Ammon's horn (tissue), 1 donor: ENCODE results near the gene CFAP47.
"Not testable (repeated sequence)": the region's sequence is repeated elsewhere in the genome, so short reads cannot be mapped to it uniquely, and the experiment has no call there.

ENCODE experiments used
- DNase-seq: peaks from one replicate; pipeline ENCODE4 v3.0.0-alpha.2; 2016; ENCODE audit warnings: low spot score

Gene CFAP47

DNA sequence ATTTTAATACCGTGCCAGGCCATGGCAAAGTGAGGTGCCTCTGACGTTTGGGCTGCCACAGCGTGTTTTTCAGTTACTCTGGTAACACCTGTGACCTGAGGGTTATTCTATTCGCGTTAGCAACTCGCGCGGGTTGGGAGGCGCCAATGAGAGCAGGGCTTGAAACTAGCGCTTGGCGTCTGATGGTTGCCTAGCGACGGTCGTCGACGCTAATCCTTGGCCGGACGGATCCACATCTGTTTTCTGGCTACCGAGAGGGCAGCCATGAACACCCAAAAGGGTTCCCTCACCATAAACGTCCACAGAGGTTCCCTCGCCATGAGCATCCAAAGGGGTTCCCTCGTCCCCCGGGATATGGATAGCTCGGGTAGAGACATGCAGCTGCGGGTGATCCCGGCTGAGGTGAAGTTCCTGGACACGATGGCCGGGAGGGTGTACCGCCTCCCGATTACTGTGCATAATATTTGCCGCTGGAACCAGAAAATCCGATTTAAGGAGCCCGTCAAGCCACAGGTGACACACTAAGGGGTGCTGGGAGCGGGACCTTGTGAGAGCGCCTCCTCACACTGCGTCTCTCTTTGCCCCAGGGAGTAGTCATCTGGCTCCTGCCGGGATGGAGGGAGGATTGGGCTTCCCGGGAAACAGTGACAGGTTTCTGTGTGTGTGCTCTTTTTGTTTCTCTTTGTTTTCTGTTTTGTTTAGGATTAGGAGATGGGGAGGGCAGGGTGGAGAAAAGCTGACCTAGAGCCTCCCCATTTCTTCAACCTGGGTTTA lies at the start of gene CFAP47:
TSS of gene CFAP47 (plus strand) at position 199 of the 774 bp plus-strand sequence. CDS start at position 265, 66 bp downstream.
- DNase-seq, result peak; percentile 59

GRCh38 chrX:35880601-35881000 lies 38.9 kb upstream of the CFAP47 start:
- no peak for DNase-seq

DNA sequence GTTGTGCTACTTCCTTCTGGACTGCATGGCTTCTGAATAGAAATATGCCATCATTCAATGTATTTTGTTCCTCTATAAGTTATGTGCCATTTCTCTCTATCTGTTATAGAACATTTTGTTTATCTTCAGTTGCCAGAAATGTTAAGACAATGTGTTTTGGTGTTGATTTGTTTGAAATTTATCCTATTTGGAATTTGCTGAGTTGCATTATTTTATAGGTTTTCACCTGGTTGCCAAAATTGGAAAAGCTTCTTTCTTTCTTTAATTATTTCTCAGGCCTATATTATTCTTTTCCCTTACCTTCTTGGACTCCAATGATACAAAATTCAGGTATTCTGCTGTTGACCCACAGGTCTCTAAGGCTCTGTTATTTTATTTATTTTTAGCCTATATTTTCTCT lies 33.4 kb upstream of the CFAP47 start:
- no peak for DNase-seq

DNA sequence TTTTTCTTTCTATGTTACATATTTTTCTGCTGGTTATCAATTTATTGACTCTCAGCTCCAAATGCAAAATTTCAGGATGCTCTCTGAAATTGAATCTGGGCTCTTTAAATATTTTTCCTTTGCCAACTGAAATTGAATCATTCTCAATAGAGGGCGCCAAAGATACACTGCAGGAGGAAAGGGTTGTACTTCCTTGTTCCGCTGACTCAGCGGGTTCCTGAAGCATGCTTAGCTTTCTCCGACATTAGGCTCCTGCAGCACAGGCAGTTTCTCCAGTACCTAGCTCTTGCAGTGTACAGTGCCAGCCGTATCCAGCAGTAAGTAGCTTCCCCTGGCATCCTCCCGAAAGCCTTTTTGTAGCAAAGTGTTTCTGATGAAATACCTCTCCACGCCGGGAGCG lies 28.8 kb upstream of the CFAP47 start:
- DNase-seq, result peak; percentile 34

DNA sequence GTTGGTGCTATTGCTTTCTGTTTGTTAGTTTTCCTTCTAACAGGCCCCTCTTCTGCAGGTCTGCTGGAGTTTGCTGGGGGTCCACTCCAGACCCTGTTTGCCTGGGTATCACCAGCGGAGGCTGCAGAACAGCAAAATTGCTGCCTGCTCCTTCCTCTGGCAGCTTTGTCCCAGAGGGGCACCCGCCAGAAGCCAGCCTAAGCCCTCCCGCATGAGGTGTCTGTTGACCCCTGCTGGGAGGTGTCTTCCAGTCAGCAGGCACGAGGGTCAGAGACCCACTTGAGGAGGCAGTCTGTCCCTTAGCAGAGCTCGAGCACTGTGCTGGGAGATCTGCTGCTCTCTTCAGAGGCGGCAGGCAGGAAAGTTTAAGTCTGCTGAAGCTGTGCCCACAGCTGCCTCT lies 67.3 kb downstream of the CFAP47 start:
- not testable (repeated sequence) for DNase-seq

DNA sequence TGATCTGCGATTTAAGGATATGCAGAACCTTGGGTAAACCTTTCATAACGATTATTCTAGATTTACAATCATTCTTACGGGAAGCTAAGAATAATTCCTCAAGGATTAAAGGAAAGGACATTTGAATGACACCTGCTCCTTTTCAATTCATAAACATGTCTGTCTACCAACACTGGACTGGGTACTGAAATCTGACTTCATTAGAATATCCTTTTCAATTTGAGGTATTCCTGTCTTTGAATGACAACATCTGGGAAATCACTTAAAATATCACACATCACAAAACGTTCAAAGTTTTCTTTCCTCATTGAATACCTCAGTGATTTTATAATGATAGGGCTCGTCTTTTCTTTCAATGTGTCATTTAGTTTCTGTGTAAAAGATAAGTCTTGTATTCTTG lies 87.7 kb downstream of the CFAP47 start:
- no peak for DNase-seq

DNA sequence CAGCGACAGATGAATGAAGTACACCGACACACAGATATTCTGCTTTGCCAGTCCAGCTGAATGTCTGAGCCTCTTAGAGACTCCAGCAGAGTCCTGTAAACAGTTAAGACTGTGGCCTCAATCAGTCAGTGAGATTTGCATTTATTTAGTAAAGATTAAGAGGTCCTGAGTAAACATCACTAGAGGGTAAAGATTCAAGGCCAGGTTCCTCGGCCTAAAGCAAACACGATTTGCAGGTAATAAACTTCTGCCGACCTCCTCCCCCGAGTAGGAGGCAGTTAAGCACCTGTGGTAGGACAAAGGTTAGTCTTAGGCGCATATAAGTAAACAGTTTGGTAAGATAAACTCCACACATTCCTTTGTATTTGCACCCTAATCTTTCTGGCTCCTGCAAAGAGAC lies 99.6 kb downstream of the CFAP47 start:
- no peak for DNase-seq

DNA sequence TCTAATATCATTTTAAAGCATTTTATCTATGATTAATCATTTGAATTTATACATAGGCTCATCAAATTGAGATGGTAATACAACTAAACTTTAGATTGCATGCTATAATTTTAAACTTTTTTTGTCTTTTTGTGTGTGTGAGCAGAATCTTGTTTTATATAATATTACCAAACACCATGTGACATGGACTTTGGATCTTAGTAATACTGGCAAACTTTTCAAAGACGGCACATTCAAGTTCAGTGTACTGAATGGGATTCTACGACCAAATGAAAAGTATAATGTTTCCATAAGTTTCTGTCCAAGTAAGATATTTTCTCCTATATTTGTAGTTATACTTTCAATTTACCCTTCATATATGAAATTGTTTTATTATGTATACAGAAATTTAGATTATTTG lies 116.0 kb downstream of the CFAP47 start:
- no peak for DNase-seq

- DNase-seq, result no peak
Measured at GRCh38 chrX:36062778-36063177, 143.2 kb downstream of the CFAP47 start.

DNA sequence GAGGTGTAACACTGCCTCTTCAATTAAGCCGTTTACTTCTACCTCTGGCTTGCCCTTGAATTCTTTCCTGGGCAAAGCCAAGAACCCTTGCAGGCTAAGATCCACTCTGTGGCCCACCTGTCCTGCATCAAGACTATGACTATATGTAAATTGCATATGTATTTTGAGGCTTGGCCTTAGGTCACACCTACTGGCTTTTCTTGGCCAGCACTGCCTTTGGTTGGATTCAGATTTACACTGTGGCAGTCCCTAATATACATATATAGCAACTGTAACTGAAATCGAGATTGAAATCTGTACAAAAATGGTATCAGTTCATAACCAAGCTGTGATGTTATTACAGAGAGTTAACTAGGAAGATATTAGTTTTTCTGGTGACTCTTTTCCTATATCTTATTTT lies 151.5 kb downstream of the CFAP47 start:
- DNase-seq, result no peak

DNA sequence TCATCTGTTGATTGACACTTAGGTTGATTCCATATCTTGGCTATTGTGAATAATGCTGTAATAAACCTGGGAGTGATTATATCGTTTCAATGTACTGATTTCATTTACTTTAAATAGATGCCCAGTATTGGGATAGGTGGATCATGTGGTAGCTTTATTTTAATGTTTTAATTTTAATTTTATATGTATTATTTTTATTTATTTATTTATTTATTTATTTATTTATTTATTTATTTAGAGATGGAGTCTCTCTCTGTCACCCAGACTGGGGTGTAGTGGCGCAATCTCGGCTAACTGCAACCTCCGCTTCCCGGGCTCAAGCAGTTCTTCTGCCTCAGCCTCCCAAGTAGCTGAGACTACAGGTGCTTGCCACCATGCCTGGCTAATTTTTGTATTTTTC lies 155.5 kb downstream of the CFAP47 start:
- DNase-seq, result not testable (repeated sequence)

GRCh38 chrX:36083256-36083655 lies 163.7 kb downstream of the CFAP47 start:
- DNase-seq, result no peak

GRCh38 chrX:36087366-36087765 lies 167.8 kb downstream of the CFAP47 start:
- DNase-seq, result no peak

GRCh38 chrX:36088939-36089338 lies 169.4 kb downstream of the CFAP47 start:
- DNase-seq, result not testable (repeated sequence)

- DNase-seq, result no peak
Measured at GRCh38 chrX:36102425-36102824, 182.9 kb downstream of the CFAP47 start.

- DNase-seq, result no peak
Measured at GRCh38 chrX:36116222-36116621, 196.7 kb downstream of the CFAP47 start.

DNA sequence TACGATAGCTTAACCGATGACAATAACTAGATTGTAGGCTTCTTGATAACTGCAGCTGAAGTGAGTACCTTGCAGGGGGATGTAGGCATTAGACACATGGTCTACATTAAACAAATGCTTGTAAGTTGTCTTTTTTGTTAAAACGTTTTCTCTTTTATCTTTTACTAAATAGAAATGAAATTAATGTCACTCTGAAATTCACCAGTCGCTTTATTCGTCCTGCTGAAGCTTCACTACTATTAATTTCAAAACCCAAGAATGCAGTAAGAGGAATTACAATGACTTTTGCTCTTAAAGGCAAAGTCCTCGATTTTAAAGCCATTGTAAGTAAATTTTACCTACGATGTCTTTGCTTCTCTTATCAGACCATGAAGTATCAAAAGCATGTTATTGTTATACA lies 239.7 kb downstream of the CFAP47 start:
- no peak for DNase-seq

DNA sequence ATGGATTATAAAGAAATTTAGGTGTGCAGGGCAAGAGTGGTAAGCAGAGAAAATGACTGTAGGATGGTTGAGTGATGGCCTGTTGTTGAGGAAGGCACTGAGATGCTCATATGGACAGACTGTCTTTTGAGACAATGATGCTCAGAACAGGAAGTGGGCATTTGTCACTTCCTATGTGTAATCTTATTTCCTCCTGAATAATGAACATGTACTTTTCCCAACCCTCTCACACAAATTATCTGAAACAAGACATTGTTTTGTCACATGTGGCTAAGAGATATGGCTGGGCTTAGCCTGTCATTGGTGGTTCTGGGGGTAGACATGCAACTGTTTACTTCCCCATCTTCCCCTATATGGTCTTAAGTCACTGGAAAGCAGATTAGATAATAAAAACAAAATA lies 240.5 kb downstream of the CFAP47 start:
- DNase-seq, result no peak

DNA sequence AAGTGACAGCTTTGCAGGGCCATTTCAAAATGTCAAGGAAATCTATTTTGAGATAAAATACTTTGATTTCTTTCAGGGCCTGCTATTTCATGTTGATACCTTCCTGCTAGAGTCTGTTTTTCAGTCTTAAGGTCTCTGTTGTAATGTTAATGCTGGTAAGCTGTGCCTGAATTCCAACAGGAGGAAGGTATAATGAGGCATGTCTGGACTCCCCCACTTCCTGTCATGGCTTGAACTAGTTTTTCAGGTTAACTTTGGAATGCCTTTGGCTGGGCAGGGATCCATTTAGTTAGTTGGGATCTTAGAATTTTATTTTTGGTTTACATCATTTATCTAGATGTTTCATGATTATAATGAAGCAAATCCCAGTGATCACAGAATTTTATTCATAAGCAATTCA lies 279.0 kb downstream of the CFAP47 start:
- no peak for DNase-seq

DNA sequence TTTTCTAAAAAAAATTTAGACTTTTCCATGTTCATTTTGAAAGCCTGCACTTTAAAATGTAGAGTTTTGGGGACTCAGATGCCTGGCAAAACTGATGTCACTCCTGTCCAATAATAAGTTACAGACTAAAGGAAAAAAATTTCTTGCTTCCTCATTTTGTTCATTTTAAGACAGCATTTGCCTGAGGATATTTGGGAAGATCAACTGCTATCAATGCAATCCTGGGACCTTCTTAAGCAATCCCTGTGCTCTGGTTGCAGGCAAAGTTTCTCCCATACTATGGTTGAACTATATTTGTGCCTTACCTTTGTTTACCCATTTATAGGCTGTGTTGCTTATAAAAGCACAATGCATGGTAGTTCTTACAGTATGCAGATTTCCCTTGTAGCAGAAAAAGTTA lies 280.4 kb downstream of the CFAP47 start:
- DNase-seq, result no peak

GRCh38 chrX:36214924-36215323 lies 295.4 kb downstream of the CFAP47 start:
- no peak for DNase-seq

- DNase-seq, result no peak
Measured at GRCh38 chrX:36218801-36219200, 299.3 kb downstream of the CFAP47 start.

GRCh38 chrX:36234840-36235528 lies 315.4 kb downstream of the CFAP47 start:
- not testable (repeated sequence) for DNase-seq

DNA sequence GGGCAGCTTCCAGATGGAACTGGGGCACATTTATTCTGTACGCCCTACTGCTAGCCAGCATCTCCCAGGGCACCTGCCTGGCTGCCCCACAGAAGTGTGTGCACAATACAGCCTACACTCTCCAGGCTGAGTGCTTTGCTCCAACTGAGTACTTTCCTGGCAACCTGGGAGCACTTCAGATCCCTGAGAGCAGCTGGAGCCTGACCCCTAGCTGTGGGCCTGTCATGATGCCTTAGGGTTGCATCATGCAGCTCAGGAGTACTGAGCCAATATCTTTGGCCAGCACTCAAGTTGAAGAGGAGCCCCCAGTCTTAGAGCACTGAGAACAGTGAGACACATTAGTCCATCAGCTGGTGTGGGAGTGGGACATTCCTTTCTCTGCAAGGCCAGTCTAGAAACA lies 321.9 kb downstream of the CFAP47 start:
- no peak for DNase-seq
